Testis (tissue), 5 donors: ENCODE data around the gene AMDHD2. TPM values are rescaled to one million over a fixed set of nuclear protein-coding genes. Genes with fewer than 3 reads are reported as not detected.

Experiments
- DNase-seq: peaks from one replicate; pipeline ENCODE4 v3.0.0-alpha.2; 2019
- H3K27ac ChIP-seq, 2 donors: fragments of 200-600 bp; sonication (generic); one replicate each; pipeline ENCODE4 v1.5.1; 2019
- H3K27me3 ChIP-seq: fragments of 200-600 bp; sonication (generic); one replicate; pipeline ENCODE4 v1.5.1; 2019
- H3K36me3 ChIP-seq: fragments of 200-600 bp; sonication (generic); one replicate; pipeline ENCODE4 v1.5.1; 2017; ENCODE audit warnings: low read depth; ENCODE audit errors: missing control alignments
- H3K4me1 ChIP-seq: fragments of 200-600 bp; sonication (generic); one replicate; pipeline ENCODE4 v1.5.1; 2019
- H3K4me3 ChIP-seq, 2 donors: fragments of 200-600 bp; sonication (generic); one replicate each; pipeline ENCODE4 v1.5.1; 2017 to 2019
- H3K9me3 ChIP-seq: fragments of 200-600 bp; sonication (generic); one replicate; pipeline ENCODE4 v1.5.1; 2017
- CTCF ChIP-seq, 3 experiments: fragments of 450-650 bp in 2 of 3; fragments of 200-600 bp in 1 of 3; sonication (generic) in 1 of 3; IDR thresholded peaks; one replicate each; pipeline ENCODE4 v1.5.1; 2016 to 2019; ENCODE audit warnings: antibody characterized with exemption in 3 of 3, mild to moderate bottlenecking in 2 of 3, moderate library complexity in 1 of 3
- POLR2A ChIP-seq: fragments of 450-650 bp; IDR thresholded peaks from one replicate; pipeline ENCODE4 v1.6.1; 2017; ENCODE audit warnings: antibody characterized with exemption, mild to moderate bottlenecking, moderate library complexity
- WGBS, 2 donors: methylation state at CpG; one replicate each; pipeline ENCODE4 v1.1.5; 2018; 5-methylcytosine and 5-hydroxymethylcytosine counted together
- intact Hi-C: fragments of 100-400 bp; cut with DNase I; formaldehyde crosslinking; loops from one replicate; pipeline ENCODE4 v1.15.1; 2023; ENCODE audit warnings: low total_unique reads
- long read RNA-seq, 2 donors: transcript quantifications; one replicate each; lab custom pipeline, GENCODE V29; 2026
- polyA plus RNA-seq: library from polyadenylated mRNA; stranded (reverse); fragments of 350-450 nt; fragmentation: Illumina TruSeq; extraction: RNeasy Lipid Tissue Mini Kit (QIAGEN cat#74804); gene quantifications from one replicate; pipeline ENCODE4 v1.2.3, GENCODE V29; 2014; ENCODE audit warnings: low read depth, low replicate concordance; ENCODE audit not compliant: insufficient read depth
- total RNA-seq, 2 donors: library from RNA; depleted of rRNA; stranded (reverse); fragments of >200 nt; gene quantifications; one replicate each; pipeline ENCODE4 v1.2.3, GENCODE V29; 2016

The AMDHD2 gene
- total RNA-seq (10 to 100 TPM; 72.8 to 78.8 TPM), polyA plus RNA-seq (58.6 TPM)
- long read RNA-seq, donor 1, partial matches to known transcripts = 0 of 7 reads
- long read RNA-seq, donor 1, other reads (novel, unspliced or antisense) = 0 of 7 reads
- long read RNA-seq, donor 2, partial matches to known transcripts = 0 of 2 reads
- long read RNA-seq, donor 2, other reads (novel, unspliced or antisense) = 0 of 2 reads

GRCh38 chr16:2520097-2520783 is at the start of gene AMDHD2:
Gene AMDHD2 (plus strand): TSS chr16:2520371. CDS start chr16:2520459, 88 bp downstream.
- peak within 1 kb of the TSS; percentile 65 to 73 for H3K27ac ChIP-seq
- peak; percentile 95 for DNase-seq
- H3K36me3 ChIP-seq = no peaks in the 10 kb centered on the region
- TF ChIP-seq POLR2A (no peak), CTCF (IDR thresholded peaks at IDR 0.05) (no peak)
- intact Hi-C loops = no loop called here
- H3K9me3 ChIP-seq = no peaks in the 10 kb centered on the region
- peaks cover 53% of the 10 kb centered on the region for H3K4me1 ChIP-seq
- H3K4me3 ChIP-seq = peak within 1 kb of the TSS; percentile 64 to 66
- WGBS, 2 donors = 0 to 1% methylated on average over 1 to 31 of the region's 83 CpGs
- H3K27me3 ChIP-seq = no peaks in the 10 kb centered on the region

GRCh38 chr16:2470603-2471015 is 49.6 kb upstream of the AMDHD2 start:
- DNase-seq = no peak
- WGBS, 2 donors = 47 to 51% methylated on average over 4 to 8 of the region's 9 CpGs
- H3K9me3 ChIP-seq = no peaks in the 10 kb centered on the region
- peak overlapping the region in 1 of 2 donors; percentile 24 for H3K27ac ChIP-seq
- H3K4me3 ChIP-seq = no peak overlapping the region
- intact Hi-C loops = no loop called here
- H3K4me1 ChIP-seq = peaks cover 36% of the 10 kb centered on the region
- no peak for TF ChIP-seq CTCF (IDR thresholded peaks at IDR 0.05)
- TF ChIP-seq POLR2A = no peak
- H3K27me3 ChIP-seq = no peaks in the 10 kb centered on the region
- H3K36me3 ChIP-seq = no peaks in the 10 kb centered on the region

- Histone ChIP-seq H3K27ac (peak within 1 kb of the TSS in 1 of 2 donors; percentile 24), H3K4me1 (peaks cover 39% of the 10 kb centered on the region), H3K27me3 (no peaks in the 10 kb centered on the region), H3K36me3 (no peaks in the 10 kb centered on the region), H3K9me3 (no peaks in the 10 kb centered on the region), H3K4me3 (peak within 1 kb of the TSS in 1 of 2 donors; percentile 26)
- 0 to 2% methylated on average over 10 to 19 of the region's 59 CpGs for WGBS, 2 donors
- DNase-seq = no peak
- no peak for TF ChIP-seq POLR2A
- TF ChIP-seq CTCF (IDR thresholded peaks at IDR 0.05) = no peak
- intact Hi-C loops = no loop called here
Observed at GRCh38 chr16:2471016-2471652, 49.0 kb upstream of the AMDHD2 start, which contains the start of gene NTN3. Gene NTN3 (plus strand): TSS chr16:2471297. CDS start chr16:2471702, 405 bp downstream.

GRCh38 chr16:2471653-2472487 is 48.3 kb upstream of the AMDHD2 start:
- Histone ChIP-seq H3K9me3 (no peaks in the 10 kb centered on the region), H3K4me1 (peaks cover 39% of the 10 kb centered on the region), H3K27ac (peak overlapping the region in 1 of 2 donors; percentile 24), H3K36me3 (no peaks in the 10 kb centered on the region), H3K27me3 (no peaks in the 10 kb centered on the region), H3K4me3 (peak overlapping the region in 1 of 2 donors; percentile 26)
- WGBS, 2 donors = 42 to 80% methylated on average over 9 to 61 of the region's 61 CpGs
- intact Hi-C loops = no loop called here
- DNase-seq = no peak
- TF ChIP-seq CTCF (IDR thresholded peaks at IDR 0.05) = no peak
- no peak for TF ChIP-seq POLR2A
